ENCODE data around the gene PGGHG.
A peak's percentile ranks its signal among the peaks of the same experiment; 100 is the strongest.

Gene PGGHG

GRCh38 chr11:288478-289397 lies at the start of gene PGGHG:
TSS of gene PGGHG (plus strand) at chr11:289126. CDS start at chr11:289817, 691 bp downstream.
- TF ChIP-seq CTCF (IDR thresholded peaks at IDR 0.05; ENCODE audit: control insufficient read depth, extremely low read depth, insufficient read depth): no peak
- DNase-seq (ENCODE audit: low read depth): no peak

DNA sequence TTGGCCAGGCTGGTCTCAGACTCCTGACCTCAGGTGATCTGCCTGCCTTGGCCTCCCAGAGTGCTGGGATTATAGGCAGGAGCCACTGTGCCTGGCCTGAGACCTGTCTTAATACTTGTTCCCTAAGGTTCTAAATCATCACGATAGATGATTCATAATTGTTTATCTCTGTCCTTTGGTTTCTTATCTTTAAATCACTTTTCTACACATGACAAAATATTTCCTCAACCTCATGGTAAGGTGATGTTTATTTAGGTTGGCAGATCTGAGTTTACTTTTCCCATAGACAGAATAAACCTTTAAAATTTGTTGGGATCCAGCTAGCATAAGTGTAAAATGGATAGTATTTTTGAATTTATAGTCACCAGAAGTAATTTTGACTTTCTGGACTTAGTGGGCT lies 48.6 kb upstream of the PGGHG start:
- H3K4me3 ChIP-seq (ENCODE audit: low read depth, low read length): peak overlapping the region; percentile 34
- TF ChIP-seq CTCF (IDR thresholded peaks at IDR 0.05; ENCODE audit: control insufficient read depth, extremely low read depth, insufficient read depth): no peak
- DNase-seq (ENCODE audit: low read depth): peak; percentile 95

More at GRCh38 chr11:288478-289397, at the start of gene PGGHG:
- peak within 1 kb of the TSS; percentile 50 for H3K4me3 ChIP-seq (ENCODE audit: low read depth, low read length)

DNA sequence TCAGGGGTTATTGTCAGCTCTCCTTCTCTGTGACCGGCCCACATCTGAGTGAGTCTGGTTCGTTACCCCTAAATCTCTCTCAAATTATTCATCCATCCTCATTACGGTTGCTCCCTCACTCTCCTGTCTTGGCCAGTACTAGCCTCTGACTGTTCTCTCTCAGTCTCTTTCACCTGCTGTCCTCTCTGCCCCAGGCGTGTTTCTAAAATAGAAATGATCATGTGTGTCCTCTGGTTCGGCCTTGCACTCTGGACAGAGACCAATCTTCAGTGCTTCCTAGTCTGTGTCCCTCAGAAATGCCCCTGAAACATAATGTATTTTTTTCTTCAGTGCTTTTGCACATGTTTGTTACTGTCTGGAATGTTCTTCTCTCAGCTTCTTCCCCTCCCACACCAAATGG lies 47.3 kb upstream of the PGGHG start:
- no peak for TF ChIP-seq CTCF (IDR thresholded peaks at IDR 0.05; ENCODE audit: control insufficient read depth, extremely low read depth, insufficient read depth)
- no peak for DNase-seq (ENCODE audit: low read depth)

GRCh38 chr11:244376-244775 lies 44.5 kb upstream of the PGGHG start:
- H3K4me3 ChIP-seq (ENCODE audit: low read depth, low read length): no peak overlapping the region
- no peak for DNase-seq (ENCODE audit: low read depth)
- TF ChIP-seq CTCF (IDR thresholded peaks at IDR 0.05; ENCODE audit: control insufficient read depth, extremely low read depth, insufficient read depth): no peak

More for the DNA sequence above, 47.3 kb upstream of the PGGHG start:
- no peak overlapping the region for H3K4me3 ChIP-seq (ENCODE audit: low read depth, low read length)

- no peak for TF ChIP-seq CTCF (IDR thresholded peaks at IDR 0.05; ENCODE audit: control insufficient read depth, extremely low read depth, insufficient read depth)
- DNase-seq (ENCODE audit: low read depth): no peak
Measured at GRCh38 chr11:249062-249461, 39.9 kb upstream of the PGGHG start.

GRCh38 chr11:250274-250673 lies 38.7 kb upstream of the PGGHG start:
- H3K4me3 ChIP-seq (ENCODE audit: low read depth, low read length): no peak overlapping the region
- no peak for DNase-seq (ENCODE audit: low read depth)
- no peak for TF ChIP-seq CTCF (IDR thresholded peaks at IDR 0.05; ENCODE audit: control insufficient read depth, extremely low read depth, insufficient read depth)

More at GRCh38 chr11:249062-249461, 39.9 kb upstream of the PGGHG start:
- H3K4me3 ChIP-seq (ENCODE audit: low read depth, low read length): no peak overlapping the region

Data from LNCaP clone FGC (cell line).